ENCODE measurements around the gene FLAD1.
A peak's percentile ranks its signal among the peaks of the same experiment; 100 is the strongest.

FLAD1 gene

GRCh38 chr1:154982897-154983648, at the start of gene FLAD1:
Gene FLAD1, plus strand, starts transcription at chr1:154983344. Its CDS starts 351 bp downstream, at chr1:154983695.
- peak; percentile 89 for DNase-seq (ENCODE audit: low read depth)

DNA sequence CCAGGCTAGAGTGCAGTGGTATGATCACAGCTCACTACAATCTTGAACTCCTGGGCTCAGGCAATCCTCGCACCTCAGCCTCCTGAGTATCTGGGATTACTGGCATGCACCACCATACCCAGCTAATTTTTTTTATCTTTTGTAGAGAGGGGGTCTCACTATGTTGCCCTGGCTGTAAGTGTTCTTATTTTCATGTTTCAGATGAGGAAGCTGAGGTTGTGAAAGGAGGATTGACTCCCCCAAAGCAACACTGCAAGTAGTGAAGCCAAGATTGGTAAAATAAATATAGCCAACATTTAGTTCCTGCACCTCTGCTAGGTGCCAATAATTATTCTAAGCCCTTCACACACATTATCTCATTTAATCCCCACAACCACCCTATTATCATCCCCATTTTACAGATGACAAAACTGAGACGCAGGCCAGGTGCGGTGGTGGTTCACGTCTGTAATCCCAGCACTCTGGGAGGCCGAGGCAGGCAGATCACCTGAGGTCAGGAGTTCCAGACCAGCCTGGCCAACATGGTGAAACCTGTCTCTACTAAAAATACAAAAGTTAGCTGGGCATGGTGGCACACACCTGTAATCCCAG, 48.7 kb upstream of the FLAD1 start:
- DNase-seq (ENCODE audit: low read depth), result no peak

GRCh38 chr1:154935749-154936554, 47.2 kb upstream of the FLAD1 start:
- DNase-seq (ENCODE audit: low read depth), result no peak

DNA sequence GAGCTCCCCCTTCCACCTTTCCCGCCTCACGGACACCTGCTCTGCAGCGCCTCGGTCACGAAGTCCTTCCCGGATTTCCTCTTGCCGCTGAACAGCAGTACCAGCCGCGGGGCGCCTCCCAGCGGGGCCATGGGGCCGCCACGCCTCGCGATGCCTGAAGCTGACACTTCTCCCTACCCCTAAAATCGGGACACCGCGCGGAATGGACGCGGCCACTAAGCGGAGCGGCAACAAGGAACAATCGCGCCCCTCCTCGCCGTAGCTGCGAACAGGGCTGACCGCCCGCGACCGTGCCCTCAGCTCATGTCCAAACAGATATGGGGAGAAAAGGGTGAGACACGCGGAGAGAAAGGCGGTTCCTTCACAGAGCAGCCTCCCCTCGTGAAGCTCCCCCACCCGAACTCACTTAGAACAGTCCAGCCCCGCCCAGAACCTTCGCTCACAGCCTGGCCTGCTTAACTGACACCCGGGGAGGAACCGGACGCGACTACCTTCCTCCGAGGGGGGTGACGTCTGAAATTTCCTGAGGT, 46.5 kb upstream of the FLAD1 start, which contains the start of gene PMVK:
TSS of gene PMVK (minus strand) at position 165 of the 530 bp plus-strand sequence. CDS start at position 131, 34 bp downstream.
- DNase-seq (ENCODE audit: low read depth), result peak; percentile 89

- no peak for DNase-seq (ENCODE audit: low read depth)
Observed at GRCh38 chr1:154937085-154937987, 45.8 kb upstream of the FLAD1 start.

- DNase-seq (ENCODE audit: low read depth), result no peak
Observed at GRCh38 chr1:154937988-154938386, 45.2 kb upstream of the FLAD1 start.

- no peak for DNase-seq (ENCODE audit: low read depth)
Observed at GRCh38 chr1:154938604-154939399, 44.3 kb upstream of the FLAD1 start.

- DNase-seq (ENCODE audit: low read depth), result no peak
Observed at GRCh38 chr1:154940213-154940560, 43.0 kb upstream of the FLAD1 start.

- DNase-seq (ENCODE audit: low read depth), result no peak
Observed at GRCh38 chr1:154940651-154941194, 42.4 kb upstream of the FLAD1 start.

DNA sequence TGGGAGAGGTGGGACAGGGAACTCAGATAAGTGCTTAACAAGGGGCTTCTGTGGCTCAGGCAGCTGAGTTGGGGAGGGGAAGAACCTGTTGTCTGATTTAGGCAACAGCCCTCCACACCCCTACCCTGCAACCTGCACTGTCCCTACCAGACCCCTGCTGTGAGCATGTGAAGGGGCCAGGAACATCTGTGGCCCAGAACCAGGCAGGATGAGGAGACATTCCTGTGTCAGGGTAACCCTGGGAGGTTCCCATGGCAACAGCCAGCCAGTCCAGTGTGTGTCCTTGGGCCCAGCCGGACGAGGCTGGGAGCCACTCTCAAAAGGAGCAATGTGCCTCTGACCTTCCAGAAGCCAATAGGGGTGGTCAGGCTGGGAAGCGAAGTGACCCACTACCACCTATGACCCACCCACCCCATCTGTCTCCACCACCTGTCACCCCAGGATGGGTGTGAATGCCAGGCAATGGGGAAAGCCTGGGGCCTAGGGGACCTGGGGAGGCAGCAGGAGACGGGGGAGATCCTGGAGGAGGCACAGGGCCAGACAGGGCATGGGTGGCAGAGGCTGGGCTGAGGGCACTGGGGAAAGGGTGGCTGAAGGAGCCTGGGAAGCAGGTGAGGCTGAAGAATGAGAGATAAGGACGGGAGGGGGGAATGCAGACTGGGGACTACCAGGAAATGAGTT, 41.7 kb upstream of the FLAD1 start:
- no peak for DNase-seq (ENCODE audit: low read depth)

- no peak for DNase-seq (ENCODE audit: low read depth)
Observed at GRCh38 chr1:154943649-154944400, 39.3 kb upstream of the FLAD1 start.

- DNase-seq (ENCODE audit: low read depth), result no peak
Observed at GRCh38 chr1:154944401-154945159, 38.6 kb upstream of the FLAD1 start.

GRCh38 chr1:154945160-154945961, 37.8 kb upstream of the FLAD1 start:
- DNase-seq (ENCODE audit: low read depth), result no peak

DNA sequence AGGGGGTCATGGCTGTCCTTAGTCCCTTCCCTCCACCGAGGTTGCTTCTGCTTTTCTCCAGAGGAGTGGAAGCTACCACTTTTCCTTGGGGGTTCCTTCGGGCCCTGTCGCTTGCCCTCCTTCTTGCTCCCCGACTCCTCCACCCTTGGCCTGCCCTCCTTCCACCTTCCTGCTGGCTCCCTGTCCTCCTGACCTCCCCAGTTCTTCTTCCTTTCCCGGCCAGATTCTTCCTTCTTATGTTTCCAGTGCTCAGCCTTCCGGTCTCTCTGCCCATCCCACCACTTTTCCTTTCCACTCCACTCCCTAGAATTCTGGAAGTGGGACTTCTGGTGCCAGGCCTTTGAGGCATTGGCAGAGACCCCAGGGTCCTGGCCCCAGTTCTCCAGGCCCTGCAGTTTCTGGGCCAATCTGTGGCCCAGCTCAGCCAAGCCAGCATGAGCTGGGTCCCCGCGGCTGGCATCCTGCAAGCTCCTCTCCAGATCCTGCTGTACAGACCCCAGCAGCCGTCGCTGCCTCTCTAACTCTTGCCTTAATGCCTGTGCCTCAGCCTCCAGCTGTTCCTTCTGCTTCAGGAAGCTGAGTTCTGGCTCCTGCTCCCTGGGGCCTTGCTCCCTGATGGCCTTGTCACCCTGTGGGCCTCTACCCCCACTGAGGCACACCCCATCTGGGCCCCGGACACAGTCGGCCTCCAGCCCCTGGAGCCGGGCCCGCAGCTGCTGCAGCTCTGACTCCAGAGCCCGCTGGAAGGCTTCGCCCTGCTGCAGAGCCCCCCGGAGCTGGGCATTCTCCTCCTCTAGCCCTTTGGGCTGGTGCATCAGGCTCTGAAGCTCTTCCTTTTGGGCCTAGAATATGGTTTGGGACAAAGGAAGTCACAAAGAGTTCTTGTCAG, 36.9 kb upstream of the FLAD1 start:
- DNase-seq (ENCODE audit: low read depth), result no peak

DNA sequence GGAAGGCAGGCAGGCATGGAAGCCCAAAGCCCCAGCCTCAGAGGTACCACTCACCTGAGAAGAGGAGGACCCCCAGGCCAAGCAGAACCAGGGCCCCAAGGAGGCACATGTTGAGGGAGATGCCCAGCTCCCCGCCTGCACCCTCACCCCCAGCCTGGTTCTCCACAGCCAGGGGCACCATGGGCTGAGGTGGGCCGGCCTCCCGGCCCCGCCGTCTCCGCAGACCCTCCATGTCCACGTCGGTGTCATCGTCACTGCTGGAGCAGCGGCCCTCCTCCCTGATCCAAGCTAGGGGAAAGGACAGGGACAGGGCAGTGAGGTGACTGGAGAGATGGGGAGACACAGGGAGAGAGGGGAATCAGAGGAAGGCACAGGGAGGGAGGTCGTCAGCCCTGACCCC, 35.1 kb upstream of the FLAD1 start:
- DNase-seq (ENCODE audit: low read depth), result no peak

- no peak for DNase-seq (ENCODE audit: low read depth)
Observed at GRCh38 chr1:154951901-154952657, 31.1 kb upstream of the FLAD1 start.

Measured in stimulated activated CD8-positive, alpha-beta memory T cell treated with anti-CD3 and anti-CD28 coated beads, Interleukin-12 subunit alpha, Interleukin-12 subunit beta, amount 100 ng/mL, for 4 hours (primary cell).